Measurements from ENCODE around the gene VARS1. TPM values are rescaled to one million over a fixed set of nuclear protein-coding genes. Genes with fewer than 3 reads are reported as not detected.

Gene VARS1
- total RNA-seq, 4 donors from 2014 or later = 25.4 to 50.6 (median 29.9) TPM

- Histone ChIP-seq H3K27me3 (no peaks in the 10 kb centered on the region), H3K9me3 (no peaks in the 10 kb centered on the region), H3K36me3 (peaks cover 0 to 82% of the 10 kb centered on the region in 2 donors), H3K27ac (no peak overlapping the region), H3K4me1 (no peaks in the 10 kb centered on the region), H3K4me3 (no peak overlapping the region)
- TF ChIP-seq POLR2AphosphoS5 (IDR thresholded peaks at IDR 0.05) (no peak), EP300 (IDR thresholded peaks at IDR 0.05) (no peak), POLR2A (IDR thresholded peaks at IDR 0.05) (no peak), CTCF (IDR thresholded peaks at IDR 0.05) (no peak)
- 100% methylated on average over 3 of the region's 11 CpGs; no CpG with 5 or more reads in 1 of the 2 donors for WGBS, 2 donors (ENCODE audit: low coverage in 1 of 2)
- ATAC-seq = no peak
These were observed 10.1 kb downstream of the VARS1 start for GRCh38 chr6:31785475-31785874.

GRCh38 chr6:31784098-31784925, 11.2 kb downstream of the VARS1 start:
- H3K27ac ChIP-seq = no peak overlapping the region
- H3K36me3 ChIP-seq = peaks cover 0 to 89% of the 10 kb centered on the region in 2 donors
- no peak for TF ChIP-seq CTCF (IDR thresholded peaks at IDR 0.05)
- no peak for TF ChIP-seq POLR2A (IDR thresholded peaks at IDR 0.05)
- TF ChIP-seq POLR2AphosphoS5 (IDR thresholded peaks at IDR 0.05) = no peak
- TF ChIP-seq EP300 (IDR thresholded peaks at IDR 0.05) = no peak
- no peak for ATAC-seq
- H3K4me3 ChIP-seq = no peak overlapping the region
- H3K27me3 ChIP-seq = no peaks in the 10 kb centered on the region
- 87 to 91% methylated on average over 3 to 9 of the region's 15 CpGs for WGBS, 2 donors (ENCODE audit: low coverage in 1 of 2)
- no peaks in the 10 kb centered on the region for H3K4me1 ChIP-seq
- no peaks in the 10 kb centered on the region for H3K9me3 ChIP-seq

GRCh38 chr6:31782126-31782855, 13.3 kb downstream of the VARS1 start:
- Histone ChIP-seq H3K27ac (no peak overlapping the region), H3K9me3 (no peaks in the 10 kb centered on the region), H3K4me3 (no peak overlapping the region), H3K4me1 (peaks cover 0 to 4% (median 1%) of the 10 kb centered on the region in 3 donors), H3K27me3 (no peaks in the 10 kb centered on the region), H3K36me3 (peaks cover 0 to 84% of the 10 kb centered on the region in 2 donors)
- 66% methylated on average over 3 of the region's 32 CpGs; no CpG with 5 or more reads in 1 of the 2 donors for WGBS, 2 donors (ENCODE audit: low coverage in 1 of 2)
- no peak for ATAC-seq
- TF ChIP-seq POLR2A (IDR thresholded peaks at IDR 0.05) (no peak), POLR2AphosphoS5 (IDR thresholded peaks at IDR 0.05) (no peak), CTCF (IDR thresholded peaks at IDR 0.05) (no peak), EP300 (IDR thresholded peaks at IDR 0.05) (no peak)

GRCh38 chr6:31781244-31782125, 14.1 kb downstream of the VARS1 start:
- 85 to 97% methylated on average over 6 of the region's 23 CpGs for WGBS, 2 donors (ENCODE audit: low coverage in 1 of 2)
- Histone ChIP-seq H3K36me3 (peaks cover 0 to 82% of the 10 kb centered on the region in 2 donors), H3K27ac (no peak overlapping the region), H3K4me1 (peaks cover 0 to 12% (median 9%) of the 10 kb centered on the region in 3 donors), H3K4me3 (no peak overlapping the region), H3K9me3 (no peaks in the 10 kb centered on the region), H3K27me3 (no peaks in the 10 kb centered on the region)
- no peak for TF ChIP-seq POLR2A (IDR thresholded peaks at IDR 0.05)
- ATAC-seq = no peak

Data from gastroesophageal sphincter (tissue), 4 donors.